Measurements from ENCODE around the gene SLC18A3.

The SLC18A3 gene

DNA sequence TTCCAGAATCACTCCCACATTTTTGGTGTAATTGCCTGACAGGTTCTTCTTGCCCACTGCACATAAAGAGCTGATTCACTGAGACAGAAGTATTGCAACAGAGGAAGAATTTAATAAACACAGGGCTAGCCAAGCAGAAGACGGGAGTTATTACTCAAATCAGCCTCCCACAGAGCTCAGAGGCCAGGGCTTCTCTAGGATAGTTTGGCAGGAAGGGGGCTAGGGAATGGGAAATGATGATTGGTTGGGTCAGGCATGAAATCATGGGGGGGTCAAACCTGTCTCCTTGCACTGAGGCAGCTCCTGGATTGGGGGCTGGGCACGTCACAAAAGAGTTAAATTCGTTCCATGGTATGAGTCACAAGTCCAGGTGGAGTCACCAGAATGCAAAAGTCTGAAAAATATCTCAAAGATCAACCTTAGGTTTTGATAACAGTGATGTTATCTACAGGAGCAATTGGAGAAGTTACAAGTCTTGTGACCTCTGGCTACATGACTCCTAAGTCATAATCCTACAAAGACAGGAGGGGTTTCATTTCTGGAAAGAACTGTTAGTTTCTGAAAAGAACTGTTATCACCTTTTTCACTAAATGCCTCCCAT lies 41.0 kb upstream of the SLC18A3 start:
- CTCF ChIA-PET: interaction anchor here (1.3 to 3.5 kb wide), 2 partner anchors 25 to 29 kb away, joined by 3 to 11 read pairs; no protein-coding TSS in a partner anchor
- TF ChIP-seq, protein P1, sequence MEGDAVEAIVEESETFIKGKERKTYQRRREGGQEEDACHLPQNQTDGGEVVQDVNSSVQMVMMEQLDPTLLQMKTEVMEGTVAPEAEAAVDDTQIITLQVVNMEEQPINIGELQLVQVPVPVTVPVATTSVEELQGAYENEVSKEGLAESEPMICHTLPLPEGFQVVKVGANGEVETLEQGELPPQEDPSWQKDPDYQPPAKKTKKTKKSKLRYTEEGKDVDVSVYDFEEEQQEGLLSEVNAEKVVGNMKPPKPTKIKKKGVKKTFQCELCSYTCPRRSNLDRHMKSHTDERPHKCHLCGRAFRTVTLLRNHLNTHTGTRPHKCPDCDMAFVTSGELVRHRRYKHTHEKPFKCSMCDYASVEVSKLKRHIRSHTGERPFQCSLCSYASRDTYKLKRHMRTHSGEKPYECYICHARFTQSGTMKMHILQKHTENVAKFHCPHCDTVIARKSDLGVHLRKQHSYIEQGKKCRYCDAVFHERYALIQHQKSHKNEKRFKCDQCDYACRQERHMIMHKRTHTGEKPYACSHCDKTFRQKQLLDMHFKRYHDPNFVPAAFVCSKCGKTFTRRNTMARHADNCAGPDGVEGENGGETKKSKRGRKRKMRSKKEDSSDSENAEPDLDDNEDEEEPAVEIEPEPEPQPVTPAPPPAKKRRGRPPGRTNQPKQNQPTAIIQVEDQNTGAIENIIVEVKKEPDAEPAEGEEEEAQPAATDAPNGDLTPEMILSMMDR (IDR thresholded peaks at IDR 0.05; ENCODE audit: insufficient read depth, low read length, missing control alignments): no peak
- DNase-seq (ENCODE audit: low read depth, low spot score): no peak
- POLR2A ChIA-PET: interaction anchor here (1.6 to 2.0 kb wide), 4 partner anchors 17 to 34 kb away, joined by 4 to 12 read pairs (median 8); partner anchors contain the start of gene ERCC6
- no peak overlapping the region for H3K4me3 ChIP-seq (ENCODE audit: low read depth, low read length)

DNA sequence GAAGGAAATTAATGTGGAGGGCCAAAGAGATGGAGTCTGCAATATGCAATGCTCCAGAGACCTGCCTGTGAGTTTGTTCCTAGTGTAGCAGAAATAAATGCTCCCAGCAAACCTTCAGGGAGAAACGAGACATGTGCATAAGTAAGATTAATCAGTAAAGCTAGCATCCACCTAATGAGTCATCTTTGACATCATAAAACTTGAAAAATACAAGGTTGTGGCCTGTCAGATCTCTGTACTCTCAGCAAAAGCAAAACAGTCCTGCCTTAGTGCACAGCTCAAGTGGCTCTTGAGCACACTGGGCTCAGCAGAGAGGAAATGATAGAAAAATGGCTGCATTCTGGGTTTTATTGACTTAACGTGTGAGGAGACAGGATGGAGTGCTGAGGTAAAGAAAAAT lies 38.7 kb upstream of the SLC18A3 start:
- DNase-seq (ENCODE audit: low read depth, low spot score): no peak
- TF ChIP-seq, protein P1 (IDR thresholded peaks at IDR 0.05; ENCODE audit: insufficient read depth, low read length, missing control alignments): no peak
- POLR2A ChIA-PET: no interaction called here
- CTCF ChIA-PET: interaction anchor here (1.2 kb wide), 1 partner anchor 23 kb away, joined by 5 read pairs; no protein-coding TSS in a partner anchor
- no peak overlapping the region for H3K4me3 ChIP-seq (ENCODE audit: low read depth, low read length)

DNA sequence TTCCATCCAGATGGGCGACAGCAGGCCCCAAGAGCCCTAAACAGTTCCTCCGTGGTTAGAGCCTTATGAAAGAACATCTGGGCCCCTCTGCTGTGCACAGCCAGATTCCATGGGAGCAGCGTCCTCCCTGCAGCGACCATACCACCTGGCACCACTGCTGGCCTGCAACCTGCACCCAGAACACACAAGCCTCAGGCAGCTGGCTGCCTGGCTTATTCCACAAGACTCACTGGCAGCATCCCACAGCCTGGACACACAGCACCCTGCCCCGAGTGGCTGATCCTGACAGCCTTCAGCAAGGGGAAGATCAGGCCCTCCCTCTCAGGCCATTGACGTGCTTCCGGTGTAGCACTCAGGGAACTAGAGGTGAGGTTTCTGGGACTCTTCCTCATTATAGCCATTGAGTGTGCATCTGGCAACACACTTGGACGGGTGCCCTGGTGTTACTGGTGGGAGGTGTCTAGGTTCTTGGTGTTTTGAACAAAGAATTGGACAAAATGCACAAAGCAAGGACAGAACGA lies 37.5 kb upstream of the SLC18A3 start:
- POLR2A ChIA-PET: no interaction called here
- H3K4me3 ChIP-seq (ENCODE audit: low read depth, low read length): no peak overlapping the region
- no peak for DNase-seq (ENCODE audit: low read depth, low spot score)
- TF ChIP-seq, protein P1 (IDR thresholded peaks at IDR 0.05; ENCODE audit: insufficient read depth, low read length, missing control alignments): no peak
- CTCF ChIA-PET: interaction anchor here (1.2 kb wide), 1 partner anchor 21 kb away, joined by 5 read pairs; no protein-coding TSS in a partner anchor

DNA sequence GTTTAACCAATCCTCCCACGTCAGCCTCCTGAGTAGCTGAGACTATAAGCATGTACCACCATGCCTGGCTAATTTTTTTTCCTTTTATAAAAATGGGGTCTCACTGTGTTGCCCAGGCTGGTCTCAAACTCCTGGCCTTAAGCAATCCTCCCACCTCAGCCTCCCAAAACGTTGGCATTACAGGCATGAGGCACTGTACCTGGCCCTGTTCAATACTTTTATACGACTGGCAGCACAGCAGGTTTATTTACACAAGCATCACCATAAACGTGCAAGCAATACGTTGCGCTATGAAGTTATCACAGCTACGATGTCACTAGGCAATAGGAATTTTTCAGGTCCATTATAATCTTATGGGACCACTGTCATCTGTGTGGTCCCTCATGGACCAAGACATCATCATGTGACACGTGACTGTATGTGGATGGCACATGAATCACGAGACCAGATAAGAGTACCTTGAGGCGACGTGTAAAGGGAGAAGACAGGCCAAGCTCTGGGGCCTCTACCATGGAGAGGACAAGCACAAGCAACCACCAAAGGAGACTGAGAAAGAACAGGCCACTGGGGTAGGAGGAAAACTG lies 34.5 kb upstream of the SLC18A3 start:
- POLR2A ChIA-PET: no interaction called here
- CTCF ChIA-PET: interaction anchor here (2.5 kb wide), 1 partner anchor 18 kb away, joined by 7 read pairs; no protein-coding TSS in a partner anchor
- H3K4me3 ChIP-seq (ENCODE audit: low read depth, low read length): no peak overlapping the region
- no peak for DNase-seq (ENCODE audit: low read depth, low spot score)
- TF ChIP-seq, protein P1 (IDR thresholded peaks at IDR 0.05; ENCODE audit: insufficient read depth, low read length, missing control alignments): no peak

DNA sequence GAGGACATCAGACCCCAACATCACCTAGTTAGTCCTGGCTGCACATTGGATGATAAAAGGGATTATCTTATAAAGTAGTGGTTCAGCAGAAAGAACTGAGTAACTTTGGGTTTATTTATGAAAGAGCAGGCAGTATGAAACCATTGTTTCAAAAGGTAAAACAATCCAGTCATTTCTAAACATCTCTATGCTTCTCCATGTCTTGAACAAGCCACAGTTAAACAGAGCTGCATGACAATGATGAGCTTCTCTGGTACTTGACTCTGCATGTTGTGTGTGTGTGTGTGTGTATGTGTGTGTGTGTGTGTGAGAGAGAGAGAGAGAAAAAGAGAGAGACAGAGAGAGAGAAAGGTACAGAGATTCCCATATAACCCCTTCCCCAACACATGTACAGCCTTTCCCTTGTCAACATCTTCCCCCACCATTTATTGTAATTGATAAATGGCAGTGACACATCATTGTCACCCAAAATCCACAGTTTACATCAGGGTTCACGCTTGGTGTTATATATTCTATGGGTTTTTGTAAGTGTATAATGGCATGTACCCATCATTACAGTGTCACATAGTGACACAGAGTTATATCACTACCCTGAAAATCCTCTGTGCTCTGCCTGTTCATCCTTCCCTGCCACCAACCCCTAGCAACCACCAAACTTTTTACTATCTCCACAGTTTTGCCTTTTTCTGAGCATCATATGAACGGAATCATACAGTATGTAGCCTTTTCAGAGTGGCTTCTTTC lies 32.8 kb upstream of the SLC18A3 start:
- ChIA-PET POLR2A (interaction anchor here (1.1 kb wide), 1 partner anchor 9 kb away, joined by 5 read pairs; no protein-coding TSS in a partner anchor), CTCF (interaction anchor here (1.4 to 3.0 kb wide), 2 partner anchors 13 to 17 kb away, joined by 4 to 10 read pairs; no protein-coding TSS in a partner anchor)
- DNase-seq (ENCODE audit: low read depth, low spot score): no peak
- TF ChIP-seq, protein P1 (IDR thresholded peaks at IDR 0.05; ENCODE audit: insufficient read depth, low read length, missing control alignments): no peak
- H3K4me3 ChIP-seq (ENCODE audit: low read depth, low read length): no peak overlapping the region

Data from AG04449 (cell line).